Mesothelial cell of epicardium (in vitro differentiated cells): ENCODE data around the gene TNFSF10. TPM values are rescaled to one million over a fixed set of nuclear protein-coding genes. Genes with fewer than 3 reads are reported as not detected.

Source experiments
- DNase-seq, 2 experiments: peaks; one replicate each; pipeline ENCODE4 v3.0.0; 2021; ENCODE audit warnings: low spot score in 2 of 2; ENCODE audit not compliant: unreplicated experiment in 2 of 2
- H3K27ac Mint-ChIP-seq: 2 replicates; pipeline ENCODE4 v1.8.0; 2021; ENCODE audit warnings: mixed read lengths
- H3K27me3 Mint-ChIP-seq: 2 replicates; pipeline ENCODE4 v1.8.0; 2021; ENCODE audit warnings: low read depth, mixed read lengths
- H3K36me3 Mint-ChIP-seq: 2 replicates; pipeline ENCODE4 v1.8.0; 2021; ENCODE audit warnings: mixed read lengths
- H3K4me1 Mint-ChIP-seq: 2 replicates; pipeline ENCODE4 v1.8.0; 2021; ENCODE audit warnings: mixed read lengths
- H3K4me3 Mint-ChIP-seq: 2 replicates; pipeline ENCODE4 v1.8.0; 2021; ENCODE audit warnings: mild to moderate bottlenecking, moderate library complexity, mixed read lengths
- H3K9me3 Mint-ChIP-seq: 2 replicates; pipeline ENCODE4 v1.8.0; 2021; ENCODE audit warnings: mixed read lengths
- CTCF ChIP-seq: fragments of 200-600 bp; sonication (generic); IDR thresholded peaks from one replicate; pipeline ENCODE4 v1.5.0; 2021; ENCODE audit warnings: antibody characterized with exemption; ENCODE audit not compliant: unreplicated experiment
- total RNA-seq: library from RNA; stranded (reverse); gene quantifications from 3 replicates; pipeline ENCODE4 v1.2.1, GENCODE V29; 2021

TNFSF10 gene
- total RNA-seq, 1 donor from 2014 or later: 1.7 TPM

- peaks cover 20% of the 10 kb centered on the region for H3K9me3 Mint-ChIP-seq
- no peak overlapping the region for H3K4me3 Mint-ChIP-seq
- no peak for TF ChIP-seq CTCF
- DNase-seq: no peak
- no peaks in the 10 kb centered on the region for H3K27me3 Mint-ChIP-seq
- H3K4me1 Mint-ChIP-seq: peaks cover 18% of the 10 kb centered on the region
- no peaks in the 10 kb centered on the region for H3K36me3 Mint-ChIP-seq
- no peak overlapping the region for H3K27ac Mint-ChIP-seq
Observed at GRCh38 chr3:172537507-172538158, 14.4 kb upstream of the TNFSF10 start.

GRCh38 chr3:172536993-172537419 lies 13.8 kb upstream of the TNFSF10 start:
- peaks cover 15% of the 10 kb centered on the region for H3K4me1 Mint-ChIP-seq
- H3K27ac Mint-ChIP-seq: peak overlapping the region; percentile 0
- no peaks in the 10 kb centered on the region for H3K27me3 Mint-ChIP-seq
- no peak for TF ChIP-seq CTCF
- no peak for DNase-seq
- H3K4me3 Mint-ChIP-seq: no peak overlapping the region
- no peaks in the 10 kb centered on the region for H3K36me3 Mint-ChIP-seq
- H3K9me3 Mint-ChIP-seq: peaks cover 20% of the 10 kb centered on the region

GRCh38 chr3:172536505-172536904 lies 13.3 kb upstream of the TNFSF10 start:
- Mint-ChIP-seq H3K4me3 (no peak overlapping the region), H3K27ac (no peak overlapping the region), H3K9me3 (peaks cover 20% of the 10 kb centered on the region), H3K4me1 (peaks cover 11% of the 10 kb centered on the region), H3K36me3 (no peaks in the 10 kb centered on the region), H3K27me3 (no peaks in the 10 kb centered on the region)
- no peak for TF ChIP-seq CTCF
- DNase-seq: no peak

GRCh38 chr3:172530566-172530965 lies 7.3 kb upstream of the TNFSF10 start:
- no peaks in the 10 kb centered on the region for H3K27me3 Mint-ChIP-seq
- no peak for TF ChIP-seq CTCF
- H3K4me1 Mint-ChIP-seq: peaks cover 2% of the 10 kb centered on the region
- H3K4me3 Mint-ChIP-seq: no peak overlapping the region
- DNase-seq: no peak
- H3K9me3 Mint-ChIP-seq: peaks cover 3% of the 10 kb centered on the region
- no peak overlapping the region for H3K27ac Mint-ChIP-seq
- no peaks in the 10 kb centered on the region for H3K36me3 Mint-ChIP-seq

GRCh38 chr3:172530101-172530561 lies 6.9 kb upstream of the TNFSF10 start:
- TF ChIP-seq CTCF: no peak
- Mint-ChIP-seq H3K4me3 (no peak overlapping the region), H3K27me3 (no peaks in the 10 kb centered on the region), H3K36me3 (no peaks in the 10 kb centered on the region), H3K27ac (no peak overlapping the region), H3K9me3 (no peaks in the 10 kb centered on the region), H3K4me1 (peaks cover 2% of the 10 kb centered on the region)
- DNase-seq: no peak
